NCI-H460 (cell line): ENCODE measurements around the gene AZGP1. TPM values are rescaled to one million over a fixed set of nuclear protein-coding genes. Genes with fewer than 3 reads are reported as not detected.
"Not testable (repeated sequence)": the region's sequence is repeated elsewhere in the genome, so short reads cannot be mapped to it uniquely, and the experiment has no call there.

Source experiments
- DNase-seq: peaks from one replicate; pipeline ENCODE4 v3.0.0-alpha.2; 2016; ENCODE audit warnings: low read depth; ENCODE audit errors: extremely low read depth
- total RNA-seq: library from RNA; depleted of rRNA; stranded (reverse); fragments of >200 nt; shearing (Covaris generic); gene quantifications from 2 replicates; pipeline ENCODE4 v1.2.3, GENCODE V29; 2014

AZGP1 gene
- total RNA-seq, 1 experiment from 2014 or later: not detected

GRCh38 chr7:99954643-99955042 is 21.2 kb downstream of the AZGP1 start:
- DNase-seq: not testable (repeated sequence)

GRCh38 chr7:99953649-99954048 is 22.2 kb downstream of the AZGP1 start:
- DNase-seq: peak; percentile 23

GRCh38 chr7:99952649-99953048 is 23.2 kb downstream of the AZGP1 start:
- DNase-seq: not testable (repeated sequence)

- not testable (repeated sequence) for DNase-seq
Observed at GRCh38 chr7:99950819-99951218, 25.0 kb downstream of the AZGP1 start.

GRCh38 chr7:99949645-99950228 is 26.1 kb downstream of the AZGP1 start:
- no peak for DNase-seq

GRCh38 chr7:99947608-99948007 is 28.2 kb downstream of the AZGP1 start:
- no peak for DNase-seq

GRCh38 chr7:99944497-99945070 is 31.2 kb downstream of the AZGP1 start:
- no peak for DNase-seq

- DNase-seq: no peak
Observed at GRCh38 chr7:99943641-99944496, 32.0 kb downstream of the AZGP1 start.

GRCh38 chr7:99938296-99938695 is 37.5 kb downstream of the AZGP1 start:
- no peak for DNase-seq

- DNase-seq: not testable (repeated sequence)
Observed at GRCh38 chr7:99935009-99935408, 40.8 kb downstream of the AZGP1 start.

GRCh38 chr7:99930376-99930775 is 45.5 kb downstream of the AZGP1 start:
- DNase-seq: no peak

- DNase-seq: no peak
Observed at GRCh38 chr7:99929730-99930053, 46.1 kb downstream of the AZGP1 start.

- no peak for DNase-seq
Observed at GRCh38 chr7:99928994-99929729, 46.7 kb downstream of the AZGP1 start, which contains the start of gene GJC3. Gene GJC3, minus strand, starts transcription at chr7:99929620. Its CDS starts 0 bp downstream, at chr7:99929620.

- DNase-seq: no peak
Observed at GRCh38 chr7:99928188-99928587, 47.6 kb downstream of the AZGP1 start.

- no peak for DNase-seq
Observed at GRCh38 chr7:99927536-99927935, 48.3 kb downstream of the AZGP1 start.

- DNase-seq: no peak
Observed at GRCh38 chr7:99926321-99926720, 49.5 kb downstream of the AZGP1 start.

- no peak for DNase-seq
Observed at GRCh38 chr7:99923200-99923599, 52.6 kb downstream of the AZGP1 start.

GRCh38 chr7:99920149-99920548 is 55.7 kb downstream of the AZGP1 start:
- DNase-seq: no peak

GRCh38 chr7:99919814-99920112 is 56.1 kb downstream of the AZGP1 start:
- no peak for DNase-seq

- peak; percentile 82 for DNase-seq
Observed at GRCh38 chr7:99918959-99919813, 56.6 kb downstream of the AZGP1 start, which contains the start of gene TRIM4. Gene TRIM4, minus strand, starts transcription at chr7:99919530. Its CDS starts 129 bp downstream, at chr7:99919401.
